ENCODE data around the gene PIK3C2G. TPM values are rescaled to one million over a fixed set of nuclear protein-coding genes. Genes with fewer than 3 reads are reported as not detected.
A peak's percentile ranks its signal among the peaks of the same experiment; 100 is the strongest.

PIK3C2G gene
- polyA plus RNA-seq, 1 donor (not counting 4 experiments of a cell fraction or from before 2014, with no cell fraction given), result 3.7 TPM

DNA sequence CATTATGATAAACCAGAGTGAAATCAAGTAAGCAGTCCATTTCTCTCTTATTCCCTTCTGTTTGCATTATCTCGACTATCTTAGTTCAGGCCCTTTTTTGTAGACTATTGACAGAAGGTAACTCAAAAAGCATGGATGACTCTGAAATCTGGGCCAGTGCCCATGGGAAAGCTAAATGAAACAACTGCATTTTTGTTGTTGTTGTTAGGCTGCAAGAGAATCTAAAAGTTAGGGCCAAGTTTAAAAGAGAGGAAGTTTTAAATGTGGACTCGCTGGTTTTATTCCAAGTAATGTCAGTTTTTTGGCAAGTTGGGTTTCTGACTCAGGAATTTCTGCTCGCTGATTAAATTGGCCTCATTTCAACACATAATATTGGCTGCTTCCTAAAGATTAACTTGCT is 201.1 kb downstream of the PIK3C2G start:
- Histone ChIP-seq H3K9ac (ENCODE audit: control insufficient read depth, extremely low read depth, insufficient read depth, low read length) (no peak overlapping the region), H2AFZ (ENCODE audit: control insufficient read depth, low read length) (no peak overlapping the region), H3K79me2 (ENCODE audit: control insufficient read depth, insufficient read depth, low read length) (no peaks in the 10 kb centered on the region), H3K4me1 (ENCODE audit: control insufficient read depth, extremely low read depth, insufficient read depth, low read length) (peaks cover 4% of the 10 kb centered on the region), H3K27ac (ENCODE audit: control insufficient read depth, insufficient read depth, low read length) (no peak overlapping the region), H3K36me3 (ENCODE audit: control insufficient read depth in 2 of 2, extremely low read depth in 1 of 2, insufficient read depth in 2 of 2, low read length in 2 of 2) (no peaks in the 10 kb centered on the region), H3K4me2 (ENCODE audit: control insufficient read depth, extremely low read depth, insufficient read depth, low read depth, low read length) (no peak overlapping the region), H4K20me1 (ENCODE audit: control insufficient read depth, extremely low read depth, insufficient read depth, low read length) (no peaks in the 10 kb centered on the region), H3K4me3 (ENCODE audit: control insufficient read depth in 2 of 3, extremely low read depth in 1 of 3, insufficient read depth in 2 of 3, low read depth in 1 of 3, low read length in 3 of 3) (no peak overlapping the region), H3K27me3 (ENCODE audit: control insufficient read depth, extremely low read depth, insufficient read depth, low read length) (no peaks in the 10 kb centered on the region), H3K9me3 (ENCODE audit: control insufficient read depth, low read depth, low read length) (no peaks in the 10 kb centered on the region), H3K9me1 (ENCODE audit: control insufficient read depth, extremely low read depth, insufficient read depth, low read length) (no peaks in the 10 kb centered on the region)
- dilution Hi-C loops (cut with MboI; ENCODE audit: extremely low pct_ligation_motif_present, low sequenced_read_pairs), result no loop called here
- no peak for FAIRE-seq
- no peak for DNase-seq (ENCODE audit: low read depth, low spot score)
- TF ChIP-seq, protein P1, sequence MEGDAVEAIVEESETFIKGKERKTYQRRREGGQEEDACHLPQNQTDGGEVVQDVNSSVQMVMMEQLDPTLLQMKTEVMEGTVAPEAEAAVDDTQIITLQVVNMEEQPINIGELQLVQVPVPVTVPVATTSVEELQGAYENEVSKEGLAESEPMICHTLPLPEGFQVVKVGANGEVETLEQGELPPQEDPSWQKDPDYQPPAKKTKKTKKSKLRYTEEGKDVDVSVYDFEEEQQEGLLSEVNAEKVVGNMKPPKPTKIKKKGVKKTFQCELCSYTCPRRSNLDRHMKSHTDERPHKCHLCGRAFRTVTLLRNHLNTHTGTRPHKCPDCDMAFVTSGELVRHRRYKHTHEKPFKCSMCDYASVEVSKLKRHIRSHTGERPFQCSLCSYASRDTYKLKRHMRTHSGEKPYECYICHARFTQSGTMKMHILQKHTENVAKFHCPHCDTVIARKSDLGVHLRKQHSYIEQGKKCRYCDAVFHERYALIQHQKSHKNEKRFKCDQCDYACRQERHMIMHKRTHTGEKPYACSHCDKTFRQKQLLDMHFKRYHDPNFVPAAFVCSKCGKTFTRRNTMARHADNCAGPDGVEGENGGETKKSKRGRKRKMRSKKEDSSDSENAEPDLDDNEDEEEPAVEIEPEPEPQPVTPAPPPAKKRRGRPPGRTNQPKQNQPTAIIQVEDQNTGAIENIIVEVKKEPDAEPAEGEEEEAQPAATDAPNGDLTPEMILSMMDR (optimal IDR thresholded peaks at IDR 0.05 in 1 of 3, IDR thresholded peaks at IDR 0.05 in 1 of 3, conservative IDR thresholded peaks at IDR 0.05 in 1 of 3; ENCODE audit: extremely low read depth in 1 of 3, insufficient read depth in 2 of 3, low read length in 3 of 3), result no peak
- no peak for TF ChIP-seq EZH2 (IDR thresholded peaks at IDR 0.05; ENCODE audit: low read length)

DNA sequence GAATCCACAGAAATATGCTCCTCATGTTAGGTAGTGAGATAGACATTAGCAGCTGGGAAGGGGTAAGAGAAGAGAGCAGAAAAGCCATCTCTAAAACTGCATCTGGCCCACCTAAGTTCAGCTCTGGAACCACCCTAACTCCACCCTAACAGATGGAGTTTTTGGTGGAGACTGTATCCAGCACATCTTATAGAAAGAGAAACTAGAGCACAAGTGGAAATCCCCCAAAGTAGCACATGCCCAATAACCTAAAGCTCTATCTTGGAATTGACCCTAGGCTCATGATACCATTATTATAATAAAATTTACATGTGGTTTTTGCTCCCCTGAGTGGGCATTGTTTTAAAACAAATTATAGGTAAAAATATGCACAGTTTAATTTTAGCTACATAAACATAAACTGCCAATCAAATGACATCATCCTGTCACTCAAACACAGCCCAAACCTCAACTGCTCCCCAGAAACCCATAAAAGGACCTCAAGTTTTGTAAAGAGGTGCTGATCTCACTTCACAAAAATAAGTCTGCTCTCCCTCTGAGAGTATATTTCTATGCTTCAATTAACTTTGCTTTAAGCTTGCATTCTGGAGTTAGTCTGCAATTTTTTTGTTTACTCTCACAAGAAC is 206.4 kb downstream of the PIK3C2G start:
- H2AFZ ChIP-seq (ENCODE audit: control insufficient read depth, low read length), result no peak overlapping the region
- no peaks in the 10 kb centered on the region for H3K27me3 ChIP-seq (ENCODE audit: control insufficient read depth, extremely low read depth, insufficient read depth, low read length)
- no peaks in the 10 kb centered on the region for H3K36me3 ChIP-seq (ENCODE audit: control insufficient read depth in 2 of 2, extremely low read depth in 1 of 2, insufficient read depth in 2 of 2, low read length in 2 of 2)
- H3K9me1 ChIP-seq (ENCODE audit: control insufficient read depth, extremely low read depth, insufficient read depth, low read length), result no peaks in the 10 kb centered on the region
- dilution Hi-C loops (cut with MboI; ENCODE audit: extremely low pct_ligation_motif_present, low sequenced_read_pairs), result no loop called here
- no peak for TF ChIP-seq EZH2 (IDR thresholded peaks at IDR 0.05; ENCODE audit: low read length)
- TF ChIP-seq, protein P1 (optimal IDR thresholded peaks at IDR 0.05 in 1 of 3, IDR thresholded peaks at IDR 0.05 in 1 of 3, conservative IDR thresholded peaks at IDR 0.05 in 1 of 3; ENCODE audit: extremely low read depth in 1 of 3, insufficient read depth in 2 of 3, low read length in 3 of 3), result no peak
- H3K27ac ChIP-seq (ENCODE audit: control insufficient read depth, insufficient read depth, low read length), result peak overlapping the region; percentile 42
- H3K79me2 ChIP-seq (ENCODE audit: control insufficient read depth, insufficient read depth, low read length), result no peaks in the 10 kb centered on the region
- no peak overlapping the region for H3K4me3 ChIP-seq (ENCODE audit: control insufficient read depth in 2 of 3, extremely low read depth in 1 of 3, insufficient read depth in 2 of 3, low read depth in 1 of 3, low read length in 3 of 3)
- DNase-seq (ENCODE audit: low read depth, low spot score), result no peak
- no peak overlapping the region for H3K4me2 ChIP-seq (ENCODE audit: control insufficient read depth, extremely low read depth, insufficient read depth, low read depth, low read length)
- FAIRE-seq, result no peak
- H3K9ac ChIP-seq (ENCODE audit: control insufficient read depth, extremely low read depth, insufficient read depth, low read length), result no peak overlapping the region
- peaks cover 10% of the 10 kb centered on the region for H3K4me1 ChIP-seq (ENCODE audit: control insufficient read depth, extremely low read depth, insufficient read depth, low read length)
- no peaks in the 10 kb centered on the region for H4K20me1 ChIP-seq (ENCODE audit: control insufficient read depth, extremely low read depth, insufficient read depth, low read length)
- H3K9me3 ChIP-seq (ENCODE audit: control insufficient read depth, low read depth, low read length), result no peaks in the 10 kb centered on the region

All from keratinocyte (primary cell).